HEK293 (cell line): Measurements from ENCODE around the gene CISH.

Experiments used
- CTCF ChIA-PET: fragments of 350-600 bp; formaldehyde crosslinking; extraction: SDS; loops from one replicate; lab custom pipeline; 2021; ENCODE audit warnings: antibody characterized with exemption; lab: Yijun Ruan, JAX
- POLR2A ChIA-PET: fragments of 300-600 bp; formaldehyde crosslinking; extraction: SDS; loops from one replicate; lab custom pipeline; 2020; ENCODE audit warnings: antibody characterized with exemption, inconsistent platforms; lab: Yijun Ruan, JAX
- H3K27ac ChIP-seq: fragments of 200-500 bp; sonication (Bioruptor generic); 2 replicates; pipeline ENCODE4 v1.5.1; 2014; ENCODE audit warnings: low read depth, low read length, control low read depth, inconsistent platforms; ENCODE audit errors: extremely low read depth
- H3K36me3 ChIP-seq, 2 experiments: fragments of 200-500 bp in 1 of 2; sonication (Bioruptor generic) in 1 of 2; 1 replicate in 1 of 2; 2 replicates in 1 of 2; pipeline ENCODE4 v1.5.1; 2014 to 2017; ENCODE audit warnings: inconsistent platforms in 2 of 2, low read length in 2 of 2; ENCODE audit not compliant: control insufficient read depth in 2 of 2, insufficient read depth in 1 of 2
- H3K4me1 ChIP-seq: fragments of 200-500 bp; sonication (Bioruptor generic); 2 replicates; pipeline ENCODE4 v1.5.1; 2014; ENCODE audit warnings: mild to moderate bottlenecking, low read length, inconsistent platforms; ENCODE audit not compliant: control insufficient read depth, insufficient read depth
- H3K4me3 ChIP-seq: 2 replicates; pipeline ENCODE4 v1.5.1; 2011; ENCODE audit warnings: low read depth, mild to moderate bottlenecking, control low read depth, low read length, moderate library complexity
- H3K9me3 ChIP-seq: fragments of 200-500 bp; sonication (Bioruptor generic); 2 replicates; pipeline ENCODE4 v1.5.1; 2014; ENCODE audit warnings: low read depth, low read length, inconsistent platforms; ENCODE audit not compliant: control insufficient read depth, insufficient read depth
- AEBP2 ChIP-seq: fragments of 450-650 bp; formaldehyde crosslinking; IDR thresholded peaks from 2 replicates; pipeline ENCODE4 v1.5.1; 2016; ENCODE audit warnings: missing biosample characterization, missing genetic modification characterization, borderline replicate concordance
- BCL11A ChIP-seq: fragments of 450-650 bp; formaldehyde crosslinking; IDR thresholded peaks from 2 replicates; pipeline ENCODE4 v1.5.1; 2016; ENCODE audit warnings: low read depth, missing biosample characterization, missing genetic modification characterization
- IKZF3 ChIP-seq: fragments of 450-650 bp; IDR thresholded peaks from 2 replicates; pipeline ENCODE4 v1.5.0; 2018; ENCODE audit warnings: missing biosample characterization, mild to moderate bottlenecking, missing genetic modification characterization, moderate library complexity
- SP7 ChIP-seq: fragments of 450-650 bp; formaldehyde crosslinking; IDR thresholded peaks from 2 replicates; pipeline ENCODE4 v1.5.1; 2016; ENCODE audit warnings: missing biosample characterization, missing genetic modification characterization
- TCF7L2 ChIP-seq: IDR thresholded peaks from 2 replicates; pipeline ENCODE4 v1.6.1; 2011; ENCODE audit warnings: low read depth, mild to moderate bottlenecking, inconsistent platforms, low read length, moderate library complexity, borderline replicate concordance
- ZBTB21 ChIP-seq: fragments of 450-650 bp; formaldehyde crosslinking; IDR thresholded peaks from 2 replicates; pipeline ENCODE4 v1.5.1; 2017; ENCODE audit warnings: missing biosample characterization, missing genetic modification characterization
- ZBTB48 ChIP-seq: fragments of 450-650 bp; formaldehyde crosslinking; IDR thresholded peaks from 2 replicates; pipeline ENCODE4 v1.5.1; 2016; ENCODE audit warnings: missing biosample characterization, missing genetic modification characterization
- ZEB2 ChIP-seq: fragments of 450-650 bp; formaldehyde crosslinking; IDR thresholded peaks from 2 replicates; pipeline ENCODE4 v1.5.1; 2016; ENCODE audit warnings: missing biosample characterization, missing genetic modification characterization
- ZFP69B ChIP-seq: fragments of 450-650 bp; formaldehyde crosslinking; IDR thresholded peaks from 2 replicates; pipeline ENCODE4 v1.5.1; 2016; ENCODE audit warnings: missing biosample characterization, missing genetic modification characterization
- ZNF175 ChIP-seq: fragments of 450-650 bp; formaldehyde crosslinking; IDR thresholded peaks from 2 replicates; pipeline ENCODE4 v1.5.1; 2016; ENCODE audit warnings: missing biosample characterization, missing genetic modification characterization
- ZNF184 ChIP-seq: fragments of 450-650 bp; IDR thresholded peaks from 2 replicates; pipeline ENCODE4 v1.5.1; 2018; ENCODE audit warnings: missing biosample characterization, mild to moderate bottlenecking, missing genetic modification characterization
- ZNF48 ChIP-seq: fragments of 450-650 bp; formaldehyde crosslinking; IDR thresholded peaks from 2 replicates; pipeline ENCODE4 v1.5.1; 2016; ENCODE audit warnings: missing biosample characterization, missing genetic modification characterization
- ZNF510 ChIP-seq: fragments of 450-650 bp; formaldehyde crosslinking; IDR thresholded peaks from 2 replicates; pipeline ENCODE4 v1.5.1; 2018; ENCODE audit warnings: mild to moderate bottlenecking, missing genetic modification characterization, missing biosample characterization; ENCODE audit not compliant: insufficient replicate concordance
- ZNF629 ChIP-seq: fragments of 450-650 bp; formaldehyde crosslinking; IDR thresholded peaks from 2 replicates; pipeline ENCODE4 v1.5.1; 2017; ENCODE audit warnings: missing biosample characterization, missing genetic modification characterization
- ZNF692 ChIP-seq: fragments of 450-650 bp; formaldehyde crosslinking; IDR thresholded peaks from 2 replicates; pipeline ENCODE4 v1.5.1; 2016; ENCODE audit warnings: missing biosample characterization, missing genetic modification characterization
- ZNF701 ChIP-seq: fragments of 450-650 bp; formaldehyde crosslinking; IDR thresholded peaks from 2 replicates; pipeline ENCODE4 v1.5.1; 2016; ENCODE audit warnings: missing biosample characterization, missing genetic modification characterization
- ZNF707 ChIP-seq: fragments of 450-650 bp; formaldehyde crosslinking; IDR thresholded peaks from 2 replicates; pipeline ENCODE4 v1.5.1; 2016; ENCODE audit warnings: missing biosample characterization, missing genetic modification characterization
- ZNF791 ChIP-seq: fragments of 450-650 bp; formaldehyde crosslinking; IDR thresholded peaks from 2 replicates; pipeline ENCODE4 v1.5.1; 2016; ENCODE audit warnings: missing biosample characterization, missing genetic modification characterization

CISH gene

GRCh38 chr3:50567386-50568167, 44.0 kb downstream of the CISH start, which contains the start of gene C3orf18:
C3orf18 (minus strand) TSS chr3:50567747; CDS start chr3:50565699, 2,048 bp downstream.
- Histone ChIP-seq H3K4me1 (no peaks in the 10 kb centered on the region; the same call in 1 of the 2 replicates), H3K36me3 (peaks cover 0 to 5% of the 10 kb centered on the region in 2 experiments; a peak in 1 of 3 replicates)
- TF ChIP-seq ZBTB21 (tag by site-specific recombination) (no peak), ZEB2 (tag by site-specific recombination) (no peak), TCF7L2 (no peak)
- TF ChIP-seq, all 188 proteins: peak for 0
- ChIA-PET CTCF (interaction anchor here (2.3 to 6.0 kb wide), 2 partner anchors 25 to 46 kb away, joined by 7 to 139 read pairs; partner anchors contain the start of genes CISH and MAPKAPK3), POLR2A (interaction anchor here (0.5 to 1.1 kb wide), 2 partner anchors 44 to 206 kb away, joined by 3 to 4 read pairs; partner anchors contain the start of gene CISH)
- H3K27ac ChIP-seq, result no peak within 1 kb of the TSS
- H3K4me3 ChIP-seq, result no peak within 1 kb of the TSS
- H3K9me3 ChIP-seq, result no peaks in the 10 kb centered on the region

- TF ChIP-seq ZNF629 (tag by site-specific recombination), result no peak
- no peak for TF ChIP-seq ZNF701 (tag by site-specific recombination)
- TF ChIP-seq TCF7L2, result no peak
- TF ChIP-seq ZNF175, result no peak
- TF ChIP-seq ZNF48 (tag by site-specific recombination), result no peak
- no peak for TF ChIP-seq ZNF707 (tag by site-specific recombination)
- TF ChIP-seq ZNF510 (tag by site-specific recombination), result no peak
- no peak for TF ChIP-seq IKZF3 (tag by site-specific recombination)
- no peak for TF ChIP-seq ZNF791 (tag by site-specific recombination)
- no peak for TF ChIP-seq SP7 (tag by site-specific recombination)
- H3K4me1 ChIP-seq, result no peaks in the 10 kb centered on the region; the same call in 1 of the 2 replicates
- H3K27ac ChIP-seq, result no peak overlapping the region
- no peak overlapping the region for H3K4me3 ChIP-seq
- H3K9me3 ChIP-seq, result no peaks in the 10 kb centered on the region
- POLR2A ChIA-PET, result interaction anchor here (1.1 kb wide), 1 partner anchor 45 kb away, joined by 4 read pairs; the partner anchor contains the start of gene CISH
- H3K36me3 ChIP-seq, result no peaks in the 10 kb centered on the region
- CTCF ChIA-PET, result interaction anchor here (1.3 kb wide), 1 partner anchor 17 kb away, joined by 3 read pairs; no protein-coding TSS in a partner anchor
Observed at GRCh38 chr3:50567011-50567385, 44.6 kb downstream of the CISH start.

- POLR2A ChIA-PET, result no interaction called here
- H3K9me3 ChIP-seq, result no peaks in the 10 kb centered on the region
- no peak overlapping the region for H3K4me3 ChIP-seq
- H3K4me1 ChIP-seq, result no peaks in the 10 kb centered on the region; the same call in 1 of the 2 replicates
- H3K27ac ChIP-seq, result no peak overlapping the region
- CTCF ChIA-PET, result no interaction called here
- H3K36me3 ChIP-seq, result no peaks in the 10 kb centered on the region
- TF ChIP-seq ZNF184 (tag by site-specific recombination), result no peak
Observed at GRCh38 chr3:50564321-50564720, 47.3 kb downstream of the CISH start.

- ChIA-PET POLR2A (no interaction called here), CTCF (no interaction called here)
- Histone ChIP-seq H3K9me3 (no peaks in the 10 kb centered on the region), H3K4me1 (no peaks in the 10 kb centered on the region; the same call in 1 of the 2 replicates), H3K4me3 (no peak overlapping the region), H3K36me3 (no peaks in the 10 kb centered on the region), H3K27ac (no peak overlapping the region)
- TF ChIP-seq ZBTB48 (no peak), ZNF692 (peak; percentile 54), ZFP69B (tag by site-specific recombination) (peak; percentile 30; the same call in 1 of the 2 replicates), BCL11A (no peak), AEBP2 (tag by site-specific recombination) (no peak)
Observed at GRCh38 chr3:50563867-50564266, 47.7 kb downstream of the CISH start.
